ENCODE data around the gene COTL1. TPM values are rescaled to one million over a fixed set of nuclear protein-coding genes. Genes with fewer than 3 reads are reported as not detected.

Gene COTL1
- total and polyA plus RNA-seq, 12 donors = 20.1 to 93.8 (median 54.3) TPM

- Histone ChIP-seq H3K27me3 (no peaks in the 10 kb centered on the region), H3K4me3 (no peak overlapping the region), H3K36me3 (replicated peaks in 1 of 2) (no peaks in the 10 kb centered on the region), H3K27ac (no peak overlapping the region), H3K9me3 (replicated peaks in 1 of 3) (no peaks in the 10 kb centered on the region), H3K4me1 (replicated peaks in 1 of 2) (peaks cover 0 to 30% of the 10 kb centered on the region in 2 donors)
- DNase-seq = no peak
- intact Hi-C loops (cut with DNase I) = no loop called here
- TF ChIP-seq CTCF (IDR thresholded peaks at IDR 0.05) = no peak
- TF ChIP-seq POLR2A (IDR thresholded peaks at IDR 0.05) = no peak
- WGBS, 4 donors = 84 to 92% (median 86%) methylated on average over 5 to 14 of the region's 14 CpGs
Observed at GRCh38 chr16:84606081-84606875, 11.6 kb downstream of the COTL1 start.

GRCh38 chr16:84605339-84605848 is 12.5 kb downstream of the COTL1 start:
- intact Hi-C loops (cut with DNase I) = no loop called here
- H3K4me1 ChIP-seq (replicated peaks in 1 of 2) = peaks cover 0 to 34% of the 10 kb centered on the region in 2 donors
- no peak overlapping the region for H3K27ac ChIP-seq
- H3K4me3 ChIP-seq = no peak overlapping the region
- H3K27me3 ChIP-seq = no peaks in the 10 kb centered on the region
- WGBS, 4 donors = 88 to 94% (median 89%) methylated on average over 6 of the region's 6 CpGs
- no peaks in the 10 kb centered on the region for H3K9me3 ChIP-seq (replicated peaks in 1 of 3)
- no peaks in the 10 kb centered on the region for H3K36me3 ChIP-seq (replicated peaks in 1 of 2)
- DNase-seq = no peak
- TF ChIP-seq CTCF (IDR thresholded peaks at IDR 0.05) = no peak
- TF ChIP-seq POLR2A (IDR thresholded peaks at IDR 0.05) = no peak

- no peak for DNase-seq
- no peaks in the 10 kb centered on the region for H3K36me3 ChIP-seq (replicated peaks in 1 of 2)
- no peak overlapping the region for H3K4me3 ChIP-seq
- TF ChIP-seq POLR2A (IDR thresholded peaks at IDR 0.05) = no peak
- no peak for TF ChIP-seq CTCF (IDR thresholded peaks at IDR 0.05)
- H3K9me3 ChIP-seq (replicated peaks in 1 of 3) = no peaks in the 10 kb centered on the region
- H3K27me3 ChIP-seq = no peaks in the 10 kb centered on the region
- H3K27ac ChIP-seq = no peak overlapping the region
- 71 to 83% (median 79%) methylated on average over 8 to 9 of the region's 9 CpGs for WGBS, 4 donors
- H3K4me1 ChIP-seq (replicated peaks in 1 of 2) = peaks cover 5 to 42% of the 10 kb centered on the region in 2 donors
- intact Hi-C loops (cut with DNase I) = no loop called here
Observed at GRCh38 chr16:84604477-84605013, 13.3 kb downstream of the COTL1 start.

- H3K9me3 ChIP-seq (replicated peaks in 1 of 3) = no peaks in the 10 kb centered on the region
- H3K27me3 ChIP-seq = no peaks in the 10 kb centered on the region
- peaks cover 9 to 48% of the 10 kb centered on the region in 2 donors for H3K4me1 ChIP-seq (replicated peaks in 1 of 2)
- no peak overlapping the region for H3K4me3 ChIP-seq
- H3K36me3 ChIP-seq (replicated peaks in 1 of 2) = no peaks in the 10 kb centered on the region
- 80 to 100% (median 84%) methylated on average over 1 to 10 of the region's 10 CpGs for WGBS, 4 donors
- intact Hi-C loops (cut with DNase I) = no loop called here
- TF ChIP-seq CTCF (IDR thresholded peaks at IDR 0.05) (no peak), POLR2A (IDR thresholded peaks at IDR 0.05) (no peak)
- H3K27ac ChIP-seq = peak overlapping the region in 4 of 5 donors; percentile 75 to 91 (median 82)
- no peak for DNase-seq
Observed at GRCh38 chr16:84603940-84604339, 13.9 kb downstream of the COTL1 start.

All from adrenal gland (tissue), 12 donors.